GM10266 (cell line): ENCODE data around the gene IL17RD.

Source experiments
- DNase-seq: peaks from one replicate; pipeline ENCODE4 v3.0.0; 2012; ENCODE audit errors: extremely low spot score
- CTCF ChIP-seq: IDR thresholded peaks from 2 replicates; pipeline ENCODE4 v1.5.1; 2012; ENCODE audit warnings: mild to moderate bottlenecking, low read depth; ENCODE audit not compliant: control insufficient read depth, insufficient read depth; ENCODE audit errors: missing control alignments

Gene IL17RD

GRCh38 chr3:57158813-57159738, 6.1 kb downstream of the IL17RD start:
- DNase-seq = no peak
- no peak for TF ChIP-seq CTCF

- no peak for DNase-seq
- no peak for TF ChIP-seq CTCF
Measured at GRCh38 chr3:57158325-57158724, 6.8 kb downstream of the IL17RD start.

GRCh38 chr3:57157545-57157944, 7.6 kb downstream of the IL17RD start:
- no peak for DNase-seq
- TF ChIP-seq CTCF = no peak

- TF ChIP-seq CTCF = no peak
- no peak for DNase-seq
Measured at GRCh38 chr3:57155310-57155643, 9.9 kb downstream of the IL17RD start.

- no peak for TF ChIP-seq CTCF
- DNase-seq = no peak
Measured at GRCh38 chr3:57154470-57155309, 10.5 kb downstream of the IL17RD start.

GRCh38 chr3:57152151-57153143, 12.7 kb downstream of the IL17RD start:
- no peak for TF ChIP-seq CTCF
- DNase-seq = no peak
